GM18511 (cell line): ENCODE data around the gene PITPNM2.
"Not testable (repeated sequence)": the region's sequence is repeated elsewhere in the genome, so short reads cannot be mapped to it uniquely, and the experiment has no call there.

ENCODE experiments used
- ATAC-seq: cut with Tn5 transposase; IDR thresholded peaks from one replicate; pipeline ENCODE4 v1.9.1; 2021; ENCODE audit warnings: mild to moderate bottlenecking, moderate library complexity; ENCODE audit not compliant: unreplicated experiment

PITPNM2 gene

DNA sequence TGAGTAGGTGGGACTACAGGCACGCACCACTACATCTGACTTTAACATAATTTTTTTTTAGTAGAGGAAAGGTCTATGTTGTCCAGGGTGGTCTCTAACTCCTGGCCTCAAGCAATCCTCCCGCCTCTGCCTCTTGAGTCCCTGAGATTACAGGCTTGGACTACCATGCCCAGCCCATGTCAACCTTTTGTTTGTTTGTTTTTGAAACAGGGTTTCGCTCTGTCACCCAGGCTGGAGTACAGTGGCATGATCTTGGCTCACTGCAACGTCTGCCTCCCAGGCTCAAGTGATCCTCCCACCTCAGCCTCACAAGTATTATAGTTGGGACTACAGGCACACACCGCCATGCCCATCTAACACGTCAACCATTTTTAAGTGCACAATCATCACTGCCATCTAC, 29.2 kb downstream of the PITPNM2 start:
- ATAC-seq: no peak

DNA sequence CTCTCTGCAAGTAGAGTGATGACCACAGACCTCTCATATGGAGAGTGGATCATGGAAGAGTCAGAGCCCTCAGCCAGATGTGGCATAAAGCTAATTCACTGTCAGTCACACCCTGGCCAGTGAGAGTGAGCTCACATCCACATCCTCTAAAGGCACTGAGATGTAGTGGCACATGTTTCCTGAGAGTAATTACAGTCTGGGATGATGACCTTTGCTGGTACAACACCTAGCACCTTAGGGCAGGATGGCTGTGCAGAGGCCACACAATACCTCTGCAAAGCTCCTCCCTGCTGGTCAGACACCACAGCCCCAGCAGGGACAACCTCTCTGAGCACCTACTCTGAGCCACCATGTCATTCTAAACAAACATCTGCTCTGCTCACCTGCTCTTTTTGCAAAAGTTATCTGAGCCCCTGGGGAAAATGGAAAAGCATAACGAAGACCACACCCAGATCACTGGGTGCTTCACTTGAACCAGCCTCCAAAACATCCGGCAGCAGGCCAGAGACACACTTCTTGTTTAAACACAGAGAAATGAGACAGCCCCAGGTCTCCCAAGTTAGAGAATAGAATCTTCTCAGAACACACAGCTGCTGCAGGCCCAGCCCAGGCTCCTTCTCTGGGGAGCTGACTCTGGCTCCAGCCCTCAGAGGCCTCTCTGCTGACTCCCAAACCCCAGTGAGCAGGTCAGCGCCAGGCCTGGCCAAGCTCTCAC, 30.3 kb downstream of the PITPNM2 start:
- ATAC-seq: peak; percentile 31

DNA sequence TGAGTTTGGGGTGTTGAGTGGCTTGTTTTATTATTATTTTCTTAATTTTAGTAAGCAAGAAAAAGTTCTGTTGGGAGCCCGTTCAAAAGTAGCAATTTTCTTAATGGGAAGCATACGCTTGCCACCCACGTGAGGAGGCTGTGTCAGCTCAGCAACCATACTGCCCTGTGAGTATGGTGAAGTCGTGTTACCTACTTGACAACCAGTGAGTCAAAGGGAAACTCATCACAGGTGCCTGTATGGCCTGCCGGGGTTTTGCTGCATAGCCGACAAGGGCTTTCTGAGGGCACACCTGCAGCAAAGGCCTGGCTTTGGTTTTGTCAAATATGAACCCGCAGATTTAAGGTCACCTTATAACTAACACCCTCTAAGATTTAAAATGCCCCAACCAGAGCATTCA, 31.1 kb downstream of the PITPNM2 start:
- peak; percentile 84 for ATAC-seq

DNA sequence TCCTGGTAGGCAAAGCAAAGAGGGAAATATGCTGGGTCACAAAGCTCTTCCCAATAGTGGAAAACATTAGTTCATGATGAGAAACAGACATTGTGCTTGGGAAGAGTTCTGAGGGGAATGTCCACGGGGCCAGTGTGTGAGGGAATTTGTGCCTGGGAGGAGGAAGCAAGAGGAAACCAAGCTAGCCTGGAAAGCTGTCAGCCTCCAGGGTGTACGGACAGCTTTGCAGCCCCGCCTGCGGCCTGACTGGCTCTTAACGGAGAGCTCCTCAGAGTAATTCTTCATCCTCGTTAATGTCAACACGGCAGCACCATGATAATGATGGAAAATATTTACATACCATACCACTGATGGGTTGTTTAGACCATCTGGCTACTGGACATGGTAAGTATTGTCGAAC, 32.4 kb downstream of the PITPNM2 start:
- ATAC-seq: no peak

DNA sequence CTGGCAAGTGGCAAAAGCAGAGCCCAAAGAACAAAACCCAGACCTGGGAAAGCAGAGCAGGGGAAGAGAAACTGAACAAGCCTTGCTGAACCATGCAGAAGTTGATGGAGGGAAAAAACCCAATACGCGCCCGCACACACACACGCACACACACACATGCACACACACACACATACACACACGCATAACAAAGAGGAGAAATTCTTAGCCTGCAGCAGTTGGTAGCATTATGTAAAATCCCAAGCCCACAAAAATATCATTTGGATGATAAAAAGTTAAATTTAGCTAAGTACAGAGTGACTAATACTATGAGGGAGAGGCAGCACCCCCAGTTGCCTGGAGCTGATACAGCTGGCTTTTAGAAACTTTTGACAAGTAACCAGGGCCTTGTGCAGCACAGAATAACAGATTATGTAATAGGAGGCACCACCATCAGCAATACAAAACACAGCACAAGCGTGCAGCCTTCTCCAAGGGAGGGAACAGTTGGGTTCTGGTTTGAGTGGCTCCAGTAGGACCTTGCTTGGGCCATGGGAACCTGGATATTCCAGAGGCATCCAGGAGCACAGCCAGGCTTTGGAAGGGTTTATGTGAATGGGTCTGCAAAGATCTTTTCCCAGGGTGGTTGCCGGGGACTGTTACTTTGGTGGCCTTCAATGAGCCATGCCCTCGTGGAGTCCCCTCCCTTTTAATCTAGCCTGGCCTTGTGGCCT, 35.3 kb downstream of the PITPNM2 start:
- ATAC-seq: peak; percentile 41

DNA sequence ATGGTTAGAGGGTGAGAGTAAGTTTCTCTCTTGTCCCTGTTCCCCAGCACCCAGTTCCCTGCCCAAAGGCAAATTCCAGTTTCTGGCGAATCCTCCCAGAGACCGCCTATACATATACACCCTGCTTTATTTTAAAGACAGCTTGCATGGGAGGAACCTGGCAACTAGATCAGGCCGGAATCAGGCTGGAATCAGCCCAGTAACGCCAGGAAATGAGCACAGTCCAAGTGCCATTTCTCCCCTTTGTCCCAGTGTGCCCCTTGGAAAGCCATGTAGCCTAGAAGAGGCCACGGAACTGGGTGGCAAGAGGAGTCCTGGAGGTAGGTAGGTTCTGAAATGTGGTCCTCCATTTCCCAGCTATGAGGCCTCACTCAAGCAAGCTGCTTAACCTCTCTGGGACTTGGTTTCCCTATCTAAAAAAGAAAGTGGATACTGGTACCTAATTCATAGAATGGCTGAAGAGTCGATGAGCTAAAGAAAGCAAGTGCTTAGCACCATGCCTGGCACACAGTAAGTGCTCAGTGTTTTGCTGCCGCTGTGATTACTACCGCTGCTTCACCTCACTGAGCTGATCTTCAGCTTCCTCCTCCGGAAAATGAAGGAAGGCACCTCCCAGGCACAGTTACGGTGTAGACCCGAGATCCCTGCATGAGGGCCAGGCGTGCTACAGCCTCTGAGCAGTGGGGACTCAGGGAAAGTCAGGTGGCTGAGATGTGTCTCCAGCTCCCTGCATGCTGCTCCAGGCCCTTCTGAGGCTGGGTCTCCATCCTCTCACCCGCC, 36.4 kb downstream of the PITPNM2 start:
- no peak for ATAC-seq

DNA sequence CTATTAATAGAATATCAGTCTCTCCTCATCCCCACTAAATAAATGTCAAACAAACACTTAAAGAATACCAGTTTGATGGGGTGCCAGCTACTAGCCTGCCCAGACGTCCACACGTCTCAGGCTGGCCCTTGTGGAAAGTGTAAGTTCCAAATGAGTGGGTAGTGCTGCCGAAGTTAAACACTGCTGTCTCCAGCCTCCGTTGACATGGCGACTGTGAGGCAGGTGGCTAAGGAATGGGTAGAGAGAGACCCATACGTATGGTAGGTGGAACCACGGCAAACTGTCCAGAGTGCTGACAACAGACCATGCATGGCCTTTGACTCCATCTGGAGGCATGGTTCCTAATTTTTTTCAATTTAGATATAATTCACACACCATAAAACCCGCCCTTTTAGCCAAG, 37.9 kb downstream of the PITPNM2 start:
- ATAC-seq: no peak

DNA sequence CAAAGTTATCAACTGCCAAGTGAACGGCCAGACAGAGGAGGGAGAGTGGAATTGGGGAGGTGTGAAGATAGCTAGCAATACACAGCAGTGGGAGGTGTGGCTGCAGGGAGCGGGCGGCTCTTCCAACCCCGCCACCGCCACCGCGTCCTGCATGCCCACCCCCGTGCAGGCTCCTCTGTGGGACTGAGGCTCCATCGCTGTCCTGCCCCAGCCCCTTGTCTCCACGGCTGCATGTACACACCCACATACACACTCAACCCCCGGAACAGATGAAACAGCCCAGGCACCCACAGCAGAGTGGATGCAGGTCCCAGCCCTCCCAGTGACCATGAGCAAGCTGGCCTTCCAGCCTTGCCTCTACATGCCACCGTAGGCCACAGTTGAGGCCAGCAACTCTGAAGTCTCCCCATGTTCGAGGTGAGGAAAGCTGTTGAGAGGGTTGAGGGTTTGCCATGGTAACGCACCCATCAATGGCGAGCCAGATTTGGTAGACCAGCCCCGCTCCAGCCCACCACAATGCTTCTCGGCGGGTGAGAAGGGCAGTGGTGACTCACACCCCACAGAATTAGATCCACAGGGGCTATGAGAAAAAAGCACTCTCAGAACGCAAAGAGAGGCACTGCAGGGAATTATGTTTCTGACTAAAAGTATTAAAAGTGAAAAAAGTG, 39.3 kb downstream of the PITPNM2 start:
- ATAC-seq: no peak

DNA sequence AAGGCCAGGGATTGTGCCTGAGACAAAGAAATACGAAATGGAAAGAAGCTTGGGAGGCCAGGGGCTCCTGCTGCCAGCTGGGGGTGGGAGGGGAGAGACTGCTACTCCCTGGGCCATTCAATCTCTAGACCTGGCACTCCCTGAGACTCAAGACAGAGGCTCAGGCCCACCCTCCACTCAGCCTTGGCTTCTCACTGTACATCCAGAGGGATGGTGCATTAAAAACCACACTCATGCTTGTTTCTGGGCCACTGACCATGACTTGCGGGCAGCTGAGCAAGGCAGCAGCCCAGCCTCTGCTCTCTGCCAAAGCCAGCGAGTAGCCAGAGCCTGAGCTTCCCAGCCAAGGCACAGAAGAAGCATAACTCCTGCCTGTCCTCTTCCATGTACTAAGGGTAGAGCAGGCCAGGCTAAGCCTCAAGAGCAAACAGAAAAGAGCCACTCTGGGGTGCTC, 41.5 kb downstream of the PITPNM2 start:
- no peak for ATAC-seq

DNA sequence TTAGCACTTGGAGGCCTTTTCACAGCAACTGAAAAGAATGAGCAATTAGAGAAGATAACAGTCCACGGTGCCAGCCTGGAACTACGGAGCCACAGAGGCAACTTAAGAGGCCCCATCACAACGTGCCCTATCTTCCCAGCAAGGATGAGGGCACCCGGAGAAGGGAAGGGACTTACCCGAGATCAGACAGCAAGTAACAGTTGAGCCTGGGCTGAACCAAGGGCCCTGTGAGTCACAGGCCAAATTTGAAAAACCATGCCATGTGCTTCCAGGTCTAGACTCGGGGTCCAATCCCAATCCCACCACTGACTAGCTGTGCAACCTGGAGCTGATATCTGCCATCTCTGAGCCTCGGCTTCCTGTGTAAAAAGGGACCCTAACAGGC, 42.2 kb downstream of the PITPNM2 start:
- no peak for ATAC-seq

DNA sequence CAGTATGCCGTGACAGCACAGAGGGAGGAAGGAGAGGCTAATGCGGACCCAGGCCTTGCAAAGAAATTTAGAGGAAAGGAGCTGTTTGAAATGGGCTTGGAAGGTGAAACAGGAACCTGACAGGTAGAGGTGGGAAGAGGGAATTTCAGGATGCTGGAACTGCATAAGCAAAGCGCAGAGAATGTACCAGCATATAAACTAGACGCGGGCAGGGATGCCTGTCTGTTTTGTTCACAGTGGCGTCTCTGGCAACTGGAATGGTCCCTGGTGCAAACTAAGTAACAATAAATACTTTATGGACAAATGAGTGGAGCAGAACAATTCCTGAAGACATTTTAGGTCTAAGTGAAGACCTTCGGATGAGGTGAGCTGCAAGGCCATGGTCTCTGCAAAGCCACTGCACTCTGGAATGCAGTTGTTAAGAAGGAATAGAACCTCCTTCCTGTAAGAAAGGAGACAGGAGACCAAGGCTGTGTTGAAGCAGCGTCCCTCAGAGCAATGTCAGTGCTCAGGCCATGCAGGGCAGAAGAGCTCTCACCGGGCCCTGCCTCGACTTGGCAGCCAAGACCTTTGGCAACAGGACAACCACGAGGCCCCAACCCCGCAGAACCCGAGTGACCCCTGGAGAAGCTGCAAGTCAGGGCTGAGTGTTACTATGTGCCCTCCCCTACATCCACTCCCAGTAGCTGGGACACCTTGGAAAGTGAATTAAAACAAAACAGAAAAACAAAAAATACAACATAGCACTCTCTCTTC, 42.8 kb downstream of the PITPNM2 start:
- no peak for ATAC-seq

DNA sequence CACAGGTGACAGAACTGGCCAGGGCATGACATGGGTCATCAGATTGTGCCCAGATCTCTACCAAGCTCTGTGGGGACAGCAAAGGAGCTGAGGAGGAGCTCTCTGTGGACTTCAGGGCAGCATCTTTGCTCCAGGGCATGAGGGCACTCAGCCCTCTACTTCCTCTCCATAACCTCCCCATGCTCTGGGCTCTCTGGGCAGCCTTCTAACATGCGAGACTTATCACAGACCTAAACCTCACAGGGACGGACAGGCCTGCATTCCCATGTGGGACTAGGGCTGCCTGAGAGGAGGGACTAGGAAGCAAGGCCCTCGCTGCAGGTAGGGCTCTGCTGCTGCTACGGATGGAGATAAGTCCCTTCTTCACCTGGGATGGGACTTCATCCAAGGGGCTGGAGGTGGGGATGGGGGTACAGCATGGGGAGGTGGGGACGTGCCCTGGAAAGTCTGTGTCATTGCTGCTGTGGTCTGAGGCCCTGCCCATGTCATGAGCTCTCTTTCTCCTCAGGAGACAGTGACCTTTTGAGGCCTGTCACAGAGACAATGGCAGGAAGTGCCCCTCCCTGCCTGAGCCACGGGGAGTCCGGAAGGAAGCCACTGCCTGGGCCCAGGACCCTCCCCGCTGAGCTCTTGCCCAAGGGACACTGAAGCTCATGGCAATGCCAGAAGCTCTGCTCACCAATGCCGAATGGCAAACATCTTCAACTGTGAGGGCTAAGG, 44.1 kb downstream of the PITPNM2 start:
- ATAC-seq: peak; percentile 55

DNA sequence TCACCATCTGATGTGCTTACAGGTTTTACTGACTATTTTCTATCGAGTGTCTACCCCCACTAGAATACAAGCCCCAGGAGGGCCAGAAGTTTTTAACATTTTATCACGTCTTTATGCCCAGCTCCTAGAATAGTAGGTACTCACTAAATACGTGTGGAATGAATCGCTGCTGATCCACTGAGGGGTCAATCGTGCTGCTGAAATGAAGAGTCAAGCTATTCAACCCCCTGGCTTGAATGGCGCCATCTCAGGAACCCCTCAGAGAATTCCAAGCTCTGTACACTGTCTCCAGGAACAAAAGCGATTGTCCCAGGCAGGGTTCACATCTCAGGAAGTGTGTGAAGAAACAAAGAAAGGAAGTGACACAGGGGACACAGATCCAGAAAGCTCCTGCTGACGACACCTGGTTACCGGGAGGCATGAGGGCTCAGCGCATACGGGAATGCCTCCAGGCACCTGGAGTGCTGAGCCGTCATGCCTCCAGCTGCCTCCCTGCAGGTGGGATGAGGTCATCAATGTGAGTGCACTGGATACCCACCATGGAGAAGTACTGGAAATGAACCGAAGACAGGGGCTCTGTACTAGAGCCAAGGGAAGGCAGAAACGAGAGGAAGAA, 45.6 kb downstream of the PITPNM2 start:
- no peak for ATAC-seq

DNA sequence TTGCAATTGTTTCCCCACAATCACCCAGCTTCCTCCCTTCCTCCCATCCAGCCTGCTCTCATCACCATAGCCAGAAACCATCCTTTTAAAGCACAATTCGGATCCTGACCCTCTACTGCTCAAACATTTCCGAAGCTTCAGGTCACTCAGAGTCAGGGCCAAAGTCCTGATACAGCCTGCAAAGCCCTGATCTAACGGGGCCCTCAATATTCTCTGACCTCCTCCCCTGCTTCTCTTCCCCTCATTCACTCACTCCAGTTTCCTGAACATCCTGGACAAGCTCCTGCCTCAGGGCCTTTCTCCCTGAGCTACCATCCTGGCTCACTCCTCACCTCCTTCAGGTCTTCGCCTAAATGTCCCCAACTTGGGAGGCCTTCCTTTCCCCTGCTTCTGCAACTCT, 46.1 kb downstream of the PITPNM2 start:
- no peak for ATAC-seq

DNA sequence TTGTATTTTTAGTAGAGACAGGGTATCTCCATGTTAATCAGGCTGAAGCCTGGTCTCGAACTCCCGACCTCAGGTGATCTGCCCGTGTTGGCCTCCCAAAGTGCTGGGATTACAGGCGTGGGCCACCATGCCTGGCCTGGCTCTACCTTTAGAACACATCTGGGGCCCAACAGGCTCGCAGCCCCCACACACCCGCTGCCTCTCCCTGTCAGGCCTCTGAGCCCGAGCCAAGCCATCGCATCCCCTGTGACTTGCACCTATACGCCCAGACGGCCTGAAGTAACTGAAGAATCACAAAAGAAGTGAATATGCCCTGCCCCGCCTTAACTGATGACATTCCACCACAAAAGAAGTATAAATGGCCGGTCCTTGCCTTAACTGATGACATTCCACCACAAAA, 46.8 kb downstream of the PITPNM2 start:
- not testable (repeated sequence) for ATAC-seq

DNA sequence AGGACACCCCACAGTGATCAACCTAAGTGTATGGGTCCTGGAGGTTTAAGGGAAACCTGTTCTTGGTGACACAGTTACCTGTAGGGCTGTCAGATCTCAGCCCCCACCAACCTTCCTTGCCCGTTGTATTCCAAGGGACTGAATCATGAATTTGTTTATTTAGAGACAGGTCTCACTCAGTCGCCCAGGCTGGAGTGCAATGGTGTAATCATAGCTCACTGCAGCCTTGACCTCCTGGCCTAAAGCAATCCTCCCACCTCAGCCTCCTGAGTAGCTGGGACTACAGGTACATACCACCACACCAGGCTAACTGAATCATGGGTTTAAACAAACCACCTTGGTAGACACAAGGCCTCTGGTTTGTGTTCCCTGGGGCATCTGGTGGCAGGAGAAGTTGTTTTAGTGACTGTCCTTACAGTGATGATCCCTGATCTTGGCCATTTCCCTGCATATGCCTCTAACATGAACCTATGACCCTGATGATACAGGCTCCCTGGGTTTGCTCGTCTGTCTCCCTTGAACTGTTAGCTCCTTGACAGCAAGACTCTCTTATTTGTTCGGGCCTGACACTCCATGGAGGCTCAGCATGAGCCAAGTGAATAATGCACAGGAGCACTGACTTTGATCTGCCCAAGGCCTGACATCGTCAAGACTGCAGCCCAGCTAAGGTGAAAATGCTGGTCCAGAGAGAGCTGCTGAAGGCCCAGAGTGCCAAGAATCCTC, 47.9 kb downstream of the PITPNM2 start:
- ATAC-seq: no peak

DNA sequence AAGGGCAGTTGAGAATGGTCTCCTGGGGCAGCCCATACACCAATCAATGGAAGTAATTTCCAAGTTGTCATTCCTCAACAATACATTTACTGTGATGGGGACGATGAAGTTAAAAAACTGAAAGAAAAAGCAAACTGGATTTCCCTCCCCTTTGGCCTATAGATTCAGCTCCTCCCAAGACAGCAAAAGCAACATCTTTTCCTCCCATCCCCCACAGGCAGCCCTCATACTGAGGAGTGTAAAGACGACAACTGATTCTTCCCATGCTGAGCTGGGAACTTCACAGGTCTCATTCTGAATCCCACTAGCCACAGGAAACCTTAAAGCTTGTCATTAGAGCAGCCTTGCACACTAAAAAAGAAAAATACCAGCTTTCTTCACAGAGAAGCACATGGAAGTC, 48.5 kb downstream of the PITPNM2 start:
- ATAC-seq: no peak

DNA sequence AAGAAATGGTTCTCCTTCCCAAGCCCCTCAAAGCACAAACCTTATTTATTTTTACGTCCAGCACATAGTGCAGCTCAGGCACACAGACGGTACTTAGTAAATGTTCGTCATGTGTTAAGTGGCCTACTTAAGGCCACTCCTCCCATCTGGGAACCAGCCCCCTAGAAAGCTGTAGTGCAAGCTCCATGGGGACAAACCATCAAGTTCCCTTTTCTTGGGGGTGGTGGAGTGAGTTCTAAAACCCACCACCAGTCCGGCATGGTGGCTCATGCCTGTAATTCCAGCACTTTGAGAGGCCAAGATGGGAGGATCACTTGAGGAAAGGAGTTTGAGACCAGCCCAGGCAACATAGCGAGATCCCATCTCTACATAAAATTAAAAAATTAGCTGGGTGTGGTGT, 49.4 kb downstream of the PITPNM2 start:
- no peak for ATAC-seq
